Stimulated activated CD8-positive, alpha-beta memory T cell treated with anti-CD3 and anti-CD28 coated beads, Interleukin-7, amount 100 ng/mL, for 1 hour (primary cell): ENCODE measurements around the gene FBXO8.
"Not testable (repeated sequence)": the region's sequence is repeated elsewhere in the genome, so short reads cannot be mapped to it uniquely, and the experiment has no call there.

ENCODE experiments used
- DNase-seq, 2 donors: peaks; one replicate each; pipeline ENCODE4 v3.0.0-alpha.2; 2020; ENCODE audit warnings: low read depth in 2 of 2

Gene FBXO8

DNA sequence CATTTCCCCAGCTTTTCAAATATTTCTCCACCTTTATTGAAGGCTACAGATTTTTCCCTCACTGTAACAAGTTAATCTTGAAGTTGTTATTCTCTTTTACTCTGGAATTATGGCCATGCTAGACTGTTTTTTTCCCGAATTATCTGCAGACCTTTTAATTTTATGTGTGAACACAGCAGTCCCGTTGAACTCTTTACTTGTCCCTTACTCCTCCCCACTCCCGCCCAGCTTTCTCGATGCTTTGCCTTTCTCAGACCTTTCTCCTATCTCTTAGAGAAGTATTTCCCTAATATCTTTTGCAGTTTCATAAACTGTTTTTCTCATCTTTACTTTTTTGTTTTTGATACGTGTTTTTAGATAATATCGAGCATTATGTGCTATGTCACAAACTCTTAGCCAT is 1.0 kb upstream of the FBXO8 start:
- no peak for DNase-seq

DNA sequence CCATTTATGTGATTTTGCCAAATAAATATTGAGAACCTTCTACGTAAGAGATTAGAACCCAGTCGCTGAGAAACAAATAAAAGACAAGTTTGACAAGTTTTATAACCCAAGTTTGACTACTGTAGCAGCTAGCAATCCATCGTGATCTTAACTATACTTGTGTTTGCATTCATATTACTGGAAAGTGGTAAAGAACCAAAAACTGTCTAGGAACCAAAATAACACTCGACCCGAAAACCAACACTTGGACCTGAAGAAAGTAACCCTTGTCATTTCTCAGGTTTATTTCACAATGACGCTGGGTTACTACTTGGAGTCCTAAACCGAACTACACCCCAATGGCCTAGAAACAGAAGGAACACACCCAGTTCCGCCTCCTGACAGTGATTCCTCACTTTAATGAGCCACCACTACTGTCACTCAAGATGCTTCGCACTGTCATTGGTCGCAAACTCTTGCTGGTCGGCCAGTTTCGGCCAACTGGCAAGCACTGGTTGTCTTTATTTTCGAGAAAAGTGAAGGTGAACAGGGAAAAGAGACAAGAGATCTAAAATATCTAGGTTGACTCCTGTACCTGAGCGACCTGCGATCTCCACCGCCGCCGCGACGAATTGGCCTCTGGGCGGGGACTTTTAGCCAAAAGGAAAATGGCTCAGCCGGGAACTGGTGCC is 496 bp downstream of the FBXO8 start:
- peak; percentile 57 to 58 for DNase-seq

DNA sequence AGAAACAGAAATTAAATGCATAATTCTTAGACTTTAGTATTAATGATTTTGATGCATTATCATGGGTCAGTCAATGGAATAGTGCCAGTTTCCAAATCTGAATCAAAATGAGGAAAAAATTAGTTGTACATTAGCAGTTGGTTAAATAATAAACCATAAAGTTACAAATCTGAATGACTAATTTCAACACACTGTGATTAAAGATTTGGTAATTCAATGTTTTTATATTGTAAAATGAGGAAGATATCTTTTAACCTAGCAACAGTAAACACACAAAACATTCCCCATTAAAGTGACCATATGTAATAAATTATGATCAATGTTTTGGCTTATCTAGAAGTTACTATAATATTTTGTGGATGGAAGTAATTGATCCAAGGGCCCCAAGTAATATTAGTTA is 1.6 kb downstream of the FBXO8 start:
- DNase-seq: no peak

DNA sequence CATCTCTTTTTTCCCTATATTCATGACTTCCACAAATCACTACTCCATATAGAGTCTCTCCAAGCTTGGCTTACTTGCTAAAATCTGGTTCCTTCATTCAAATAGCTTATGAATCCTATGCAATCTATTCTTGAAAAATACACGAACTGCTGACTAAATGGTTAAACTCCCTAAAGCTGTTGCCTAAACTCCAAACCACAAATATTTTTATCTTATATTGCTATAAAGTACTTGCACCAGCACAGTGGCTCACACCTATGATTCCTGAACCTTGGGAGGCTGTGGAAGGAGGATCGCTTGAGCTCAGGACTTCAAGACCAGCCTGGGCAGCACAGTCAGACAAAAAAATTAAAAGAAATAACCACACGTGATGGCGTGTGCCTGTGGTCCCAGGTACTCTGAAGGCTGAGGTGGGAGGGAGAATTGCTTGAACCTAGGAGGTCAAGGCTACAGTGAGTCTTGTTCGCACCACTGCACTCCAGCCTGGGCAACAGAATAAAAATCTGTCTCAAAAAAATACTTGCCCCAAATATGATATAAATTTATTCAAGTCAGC is 2.2 kb downstream of the FBXO8 start:
- no peak for DNase-seq

DNA sequence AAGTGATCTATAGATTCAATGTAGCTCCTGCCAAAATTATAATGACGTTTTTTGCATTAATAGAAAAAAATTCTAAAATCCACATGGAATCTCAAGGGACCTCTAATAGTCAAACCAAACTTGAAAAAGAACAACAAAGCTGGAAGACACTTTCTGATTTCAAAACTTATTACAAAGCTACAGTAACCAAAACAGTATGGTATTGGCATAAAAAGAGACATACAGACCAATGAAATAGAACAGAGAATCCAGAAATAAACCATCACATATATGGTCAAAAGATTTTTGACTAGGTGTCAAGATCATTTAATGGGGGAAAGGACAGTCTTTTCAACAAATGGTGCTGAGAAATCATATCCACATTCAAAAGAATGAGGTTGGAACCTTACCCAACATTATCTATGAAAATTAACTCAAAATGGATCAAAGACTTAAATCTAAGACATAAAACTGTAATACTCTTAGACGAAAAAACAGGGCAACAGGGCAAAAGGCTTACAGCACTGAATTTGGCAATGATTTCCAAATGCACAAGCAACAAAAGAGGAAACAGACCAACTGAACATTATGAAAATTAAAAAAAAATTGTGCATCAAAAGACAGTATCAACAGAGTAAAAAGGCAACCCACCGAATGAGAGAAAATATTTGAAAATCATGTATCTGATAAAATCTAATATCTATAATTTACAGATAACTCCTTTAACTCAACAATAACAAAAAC is 3.9 kb downstream of the FBXO8 start:
- no peak for DNase-seq

DNA sequence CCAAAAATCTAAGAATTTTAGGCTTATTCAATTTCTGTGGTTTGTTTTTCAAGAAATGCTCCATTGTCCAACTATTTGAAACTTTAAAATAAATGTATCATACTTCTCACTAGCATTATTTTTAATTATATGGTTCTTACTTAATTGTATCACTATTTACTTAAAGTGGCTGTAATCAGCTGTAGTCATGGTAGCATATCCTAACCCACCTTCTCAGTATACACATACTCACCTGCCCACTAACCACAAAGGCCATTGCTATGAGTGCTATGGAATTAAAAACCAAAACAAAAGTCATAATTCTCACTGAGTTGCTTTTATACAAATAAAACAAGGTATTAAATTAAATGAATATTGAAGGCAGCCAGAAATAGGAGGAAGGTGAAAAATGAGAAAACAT is 5.0 kb downstream of the FBXO8 start:
- DNase-seq: no peak

DNA sequence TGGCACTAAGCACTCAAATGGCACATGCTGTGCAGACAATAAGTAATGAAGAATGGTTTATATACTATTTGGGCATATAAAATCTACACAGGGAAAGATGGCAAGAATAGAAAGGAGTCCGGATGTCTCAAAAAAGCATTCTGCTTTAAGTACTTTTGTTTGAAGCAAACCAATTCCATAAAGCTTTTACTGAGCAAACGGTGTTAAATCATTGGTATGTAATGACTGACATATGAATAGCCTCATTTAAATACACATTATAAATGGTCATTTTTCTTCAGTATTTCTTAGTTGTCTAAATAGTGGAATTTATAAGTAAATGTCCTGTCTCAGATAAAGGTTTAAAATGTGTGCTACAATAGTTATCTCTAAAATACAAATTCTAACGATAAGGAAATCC is 6.0 kb downstream of the FBXO8 start:
- no peak for DNase-seq

DNA sequence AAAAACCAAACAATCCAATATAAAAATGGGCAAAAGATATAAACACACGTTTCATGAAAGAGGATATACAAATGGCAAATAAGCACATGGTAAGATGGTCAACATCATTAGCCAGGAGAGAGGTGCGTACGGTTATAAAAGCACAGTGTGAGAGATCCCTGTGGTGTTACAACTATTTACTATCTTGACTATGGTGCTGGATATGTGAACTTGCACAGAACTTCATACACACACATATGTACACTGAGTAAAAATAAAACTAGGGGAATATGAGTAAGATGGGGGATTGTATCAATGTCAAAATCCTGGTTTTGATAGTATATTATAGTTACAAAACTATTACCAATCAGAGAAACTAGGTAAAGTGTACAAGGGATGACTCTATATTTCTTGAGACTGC is 8.4 kb downstream of the FBXO8 start:
- DNase-seq: no peak

DNA sequence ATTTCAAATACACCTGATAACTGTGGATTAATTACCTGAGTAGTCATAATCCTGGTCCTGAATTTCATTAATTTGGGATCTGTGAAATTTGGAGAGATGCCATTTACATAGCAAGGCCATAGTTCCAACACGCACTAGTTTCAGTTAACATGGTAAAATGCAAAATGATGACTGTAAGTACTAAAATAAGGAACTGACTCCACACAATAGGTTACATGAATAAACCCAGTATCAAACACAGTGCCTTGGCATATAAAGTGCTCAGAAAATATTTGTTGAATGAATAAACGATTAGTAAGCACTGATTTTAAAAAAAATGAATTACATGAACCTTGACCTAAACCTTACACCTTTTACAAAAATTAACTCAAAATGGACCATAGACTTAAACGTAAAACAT is 9.0 kb downstream of the FBXO8 start:
- DNase-seq: no peak

DNA sequence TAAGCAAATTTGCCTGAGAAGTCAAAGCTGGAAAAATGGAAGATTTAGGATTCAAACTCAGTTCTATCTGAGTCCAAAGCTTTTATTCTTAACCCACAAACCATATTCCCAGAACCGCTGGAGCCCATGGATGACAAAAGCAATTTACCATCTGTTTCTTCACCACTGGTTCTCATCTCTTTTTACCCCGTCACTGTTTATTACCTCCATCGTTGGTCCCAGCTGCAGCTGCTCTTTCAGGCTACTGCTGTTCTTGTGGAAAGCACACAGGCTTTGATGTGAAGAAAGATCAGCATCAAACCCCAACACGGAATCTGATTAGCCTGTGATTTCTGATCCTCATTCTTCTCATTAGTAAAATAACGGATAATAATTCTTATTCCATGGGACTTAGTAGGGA is 9.5 kb downstream of the FBXO8 start:
- no peak for DNase-seq

DNA sequence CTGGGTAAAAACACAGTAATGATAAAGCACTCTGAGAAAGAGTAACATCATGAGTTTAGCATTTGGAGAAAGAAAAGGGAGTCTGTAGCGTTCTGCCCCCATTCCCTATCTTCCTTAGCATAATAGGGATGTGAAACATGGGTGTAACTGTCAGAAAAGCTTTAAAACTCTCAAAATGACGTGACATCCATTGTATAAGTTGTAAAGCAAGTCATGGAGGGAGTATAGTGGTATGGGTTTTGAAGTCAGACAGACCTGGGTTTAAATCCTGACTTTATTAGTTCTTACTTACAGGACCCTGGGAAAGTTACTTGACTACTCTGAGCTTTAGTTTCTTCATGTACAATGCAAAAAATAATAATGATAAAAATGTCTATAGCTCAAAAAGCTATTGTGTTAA is 17.1 kb downstream of the FBXO8 start:
- no peak for DNase-seq

DNA sequence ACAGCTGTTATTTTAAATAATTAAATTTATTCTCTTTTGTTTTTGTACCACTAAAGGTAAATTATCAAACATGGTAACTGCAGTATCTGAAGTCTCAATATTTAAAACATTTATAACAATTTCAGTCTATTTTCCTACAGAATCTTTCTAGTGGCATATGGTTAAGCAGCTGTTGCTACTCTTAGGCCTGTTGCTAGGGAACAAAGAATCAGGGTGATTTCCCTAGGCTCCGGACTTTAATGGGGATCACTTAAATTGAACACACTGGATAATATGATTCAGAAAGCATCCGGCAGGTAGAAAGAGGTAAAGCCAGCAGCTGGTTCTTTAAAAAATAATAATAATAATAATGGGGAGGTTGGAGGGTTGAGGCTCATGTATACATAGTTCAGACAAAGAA is 17.6 kb downstream of the FBXO8 start:
- no peak for DNase-seq

DNA sequence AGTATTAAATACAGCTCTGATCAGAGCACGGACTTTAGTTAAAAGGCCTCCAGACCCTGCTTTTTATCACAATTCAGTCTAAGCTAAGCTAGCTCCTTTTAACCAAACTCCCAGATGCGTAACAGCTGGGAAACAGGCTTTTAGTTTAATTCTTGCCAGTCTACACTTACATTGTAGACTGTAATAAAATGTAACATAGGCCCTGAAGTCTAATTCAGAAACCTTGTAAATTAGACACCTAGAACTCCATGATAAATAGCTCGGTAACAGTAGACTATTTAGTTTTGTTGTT is 20.1 kb downstream of the FBXO8 start:
- DNase-seq: no peak

DNA sequence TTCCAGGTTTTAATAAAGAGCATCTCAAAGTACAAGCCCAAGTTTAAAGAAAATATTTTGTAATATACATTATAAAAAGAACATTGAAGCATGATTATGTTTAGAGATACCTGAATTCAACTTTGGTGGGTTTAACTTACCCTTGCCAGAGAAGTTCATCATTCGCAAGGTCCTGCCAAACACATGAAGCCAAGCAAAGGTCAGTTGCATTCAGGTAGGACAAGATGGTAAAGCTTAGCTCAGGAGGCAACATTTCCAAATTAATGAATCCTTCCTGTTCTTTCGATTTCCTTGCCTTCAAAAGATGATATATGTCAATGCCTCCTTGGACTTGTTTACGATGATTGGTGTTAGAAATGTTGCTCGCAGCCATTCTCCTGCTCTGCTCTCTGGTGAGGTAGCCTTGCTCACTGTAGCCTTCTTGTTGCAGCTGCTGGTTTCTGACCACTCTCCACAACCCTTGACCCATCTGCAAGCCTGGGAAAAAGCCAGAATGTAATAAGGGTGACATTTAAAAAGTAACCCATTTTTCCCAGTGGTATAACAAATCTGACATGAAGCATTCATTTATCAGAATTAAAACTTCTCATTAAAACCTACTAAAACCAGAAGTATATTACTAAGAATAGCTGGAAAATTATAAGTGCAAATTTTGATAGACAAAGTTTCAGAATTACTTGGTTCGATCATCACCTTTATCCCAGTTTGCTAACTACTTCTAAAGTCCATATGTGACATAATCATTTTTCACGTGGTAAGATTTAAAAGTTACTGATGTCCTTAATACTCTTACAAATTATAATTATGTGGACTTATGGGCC is 20.6 kb downstream of the FBXO8 start:
- no peak for DNase-seq

DNA sequence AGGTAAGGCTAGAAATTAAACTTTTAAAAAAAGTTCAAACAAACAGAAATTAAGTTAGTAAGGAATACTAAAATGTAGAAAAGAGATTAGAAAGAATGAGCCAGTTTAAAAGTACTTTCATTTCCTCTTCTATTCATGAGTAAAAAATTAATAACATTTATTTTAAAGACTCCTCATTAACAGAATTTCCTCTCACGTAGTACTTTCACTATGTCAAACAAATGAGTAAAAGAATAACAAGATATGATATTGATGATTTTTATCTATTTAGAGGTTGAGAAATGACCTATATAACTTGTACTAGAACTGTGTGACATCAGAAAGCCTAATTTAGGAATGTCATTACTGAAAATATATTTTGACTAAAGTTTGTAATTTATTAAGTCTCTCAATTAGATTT is 22.0 kb downstream of the FBXO8 start:
- DNase-seq: not testable (repeated sequence)

DNA sequence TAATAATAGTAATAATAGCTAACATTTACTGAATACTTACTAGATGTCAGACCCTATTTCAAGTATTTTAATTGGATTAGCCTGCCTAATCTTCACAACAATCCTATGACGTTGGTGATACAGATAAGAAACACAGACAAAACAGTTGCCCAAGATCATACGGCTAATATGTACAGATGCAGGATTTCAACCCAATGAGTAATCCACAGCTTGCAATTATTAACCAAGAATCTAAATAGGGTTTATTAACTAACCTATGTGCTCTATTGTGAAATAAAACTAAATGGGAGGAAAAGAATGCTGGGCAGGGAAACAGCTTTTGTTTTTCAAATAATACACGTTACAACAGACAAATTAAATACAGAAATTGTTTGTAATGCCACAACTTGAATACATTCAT is 23.4 kb downstream of the FBXO8 start:
- DNase-seq: no peak

DNA sequence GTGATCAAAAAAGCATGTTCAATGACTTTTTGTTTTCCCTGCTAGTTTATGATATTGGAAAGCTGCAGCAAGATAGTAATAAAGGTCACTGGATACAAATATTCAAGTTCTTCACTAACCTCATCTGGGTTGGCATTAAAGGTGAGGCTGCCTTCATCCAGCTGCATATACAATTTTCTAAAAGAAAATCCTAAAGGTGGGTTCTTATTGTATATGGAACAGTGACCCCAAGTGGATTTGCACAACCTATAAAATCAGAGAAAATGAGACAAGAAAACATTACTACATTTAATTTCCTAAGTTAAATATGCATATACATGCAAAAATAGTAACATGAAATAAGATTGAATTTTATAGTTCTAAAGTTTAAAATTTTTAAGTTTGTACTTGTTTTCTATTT is 23.9 kb downstream of the FBXO8 start:
- no peak for DNase-seq

DNA sequence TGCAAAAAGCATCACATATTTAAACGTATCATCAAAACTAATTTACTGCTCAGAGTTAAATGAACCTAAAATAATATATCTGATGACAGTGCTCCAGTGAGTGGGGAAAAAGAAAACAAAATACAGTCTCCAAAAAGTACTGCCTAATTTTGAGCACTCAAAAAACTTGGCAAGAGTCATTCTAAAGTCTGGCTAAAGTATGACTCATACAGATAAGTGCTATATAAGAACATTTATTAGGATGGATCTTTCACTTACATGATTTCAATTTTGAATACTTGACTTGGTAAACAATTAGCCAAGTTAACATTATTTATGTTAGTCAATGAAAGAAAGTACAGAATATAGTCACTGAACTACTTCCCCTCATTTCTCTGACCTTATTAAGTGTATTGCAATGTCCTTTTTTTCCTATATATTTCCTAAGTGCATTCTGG is 27.2 kb downstream of the FBXO8 start:
- no peak for DNase-seq

DNA sequence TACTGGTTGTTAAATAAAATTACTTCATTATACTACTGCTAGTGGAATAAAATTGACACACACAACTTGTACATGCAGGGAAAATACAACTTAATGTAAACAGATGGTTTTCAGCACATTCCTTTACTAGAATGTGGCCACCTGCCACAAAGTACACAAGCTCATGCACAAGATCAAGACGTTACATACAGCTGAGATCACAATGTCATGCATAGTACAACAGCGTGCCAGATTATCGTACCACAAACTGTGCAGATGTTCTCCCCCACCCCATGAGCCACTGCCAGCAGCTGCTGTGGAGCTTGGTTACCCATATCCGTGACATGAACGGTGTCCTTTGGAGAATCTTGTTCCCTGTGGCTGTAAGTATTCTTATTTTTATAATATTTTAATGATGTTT is 27.7 kb downstream of the FBXO8 start:
- DNase-seq: no peak

DNA sequence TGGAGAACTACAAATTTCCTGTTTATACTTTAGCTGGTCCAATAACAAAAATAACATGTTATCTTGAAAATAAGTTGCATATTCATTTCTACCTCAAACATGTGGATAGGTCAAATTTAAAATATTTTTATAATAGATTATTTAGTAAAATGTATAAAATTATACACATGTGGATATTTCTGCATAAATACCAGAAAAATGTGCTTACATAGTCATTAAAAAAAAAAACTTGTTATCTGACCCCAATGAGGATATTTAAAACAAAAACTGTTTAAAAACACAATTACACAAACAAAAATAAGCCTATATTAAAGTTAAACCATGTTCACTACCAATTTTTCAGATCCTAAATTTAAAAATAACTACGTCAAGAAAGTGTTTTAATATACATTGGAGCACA is 28.1 kb downstream of the FBXO8 start:
- no peak for DNase-seq

DNA sequence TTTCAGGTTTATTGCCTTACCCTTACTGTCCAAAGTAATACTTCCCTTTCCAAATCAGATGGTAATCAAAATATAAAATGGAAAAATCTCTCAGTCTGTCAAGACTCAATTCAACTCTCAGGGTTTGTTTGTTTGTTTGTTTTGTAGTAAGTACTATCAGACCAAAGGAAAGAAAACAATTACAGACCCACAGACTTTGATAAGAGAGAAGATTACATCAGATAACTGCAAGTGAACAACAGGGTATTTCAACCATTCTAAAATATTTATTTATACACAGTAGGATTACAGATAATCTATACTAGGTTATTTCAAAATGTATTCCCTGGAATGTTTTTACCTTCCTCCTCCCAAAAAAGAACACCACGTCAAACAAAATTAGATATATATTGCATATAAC is 28.9 kb downstream of the FBXO8 start:
- DNase-seq: no peak

DNA sequence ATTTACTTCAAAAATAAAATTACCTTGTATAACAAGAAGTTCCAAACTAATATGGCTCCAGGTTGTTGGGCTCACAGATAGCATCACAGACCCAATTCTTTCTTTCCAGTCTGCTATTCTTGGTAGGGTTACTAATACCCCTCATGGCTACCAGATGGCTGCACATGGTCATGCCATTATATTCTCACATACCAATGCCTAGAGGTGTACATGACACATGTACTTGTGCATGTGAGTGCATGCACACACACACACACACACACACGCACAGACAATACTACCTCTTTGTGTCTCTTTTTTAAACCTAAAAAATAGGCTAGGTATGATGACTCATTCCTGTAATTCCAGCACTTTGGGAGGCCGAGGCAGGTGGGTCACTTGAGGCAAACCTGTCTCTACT is 31.1 kb downstream of the FBXO8 start:
- DNase-seq: no peak

DNA sequence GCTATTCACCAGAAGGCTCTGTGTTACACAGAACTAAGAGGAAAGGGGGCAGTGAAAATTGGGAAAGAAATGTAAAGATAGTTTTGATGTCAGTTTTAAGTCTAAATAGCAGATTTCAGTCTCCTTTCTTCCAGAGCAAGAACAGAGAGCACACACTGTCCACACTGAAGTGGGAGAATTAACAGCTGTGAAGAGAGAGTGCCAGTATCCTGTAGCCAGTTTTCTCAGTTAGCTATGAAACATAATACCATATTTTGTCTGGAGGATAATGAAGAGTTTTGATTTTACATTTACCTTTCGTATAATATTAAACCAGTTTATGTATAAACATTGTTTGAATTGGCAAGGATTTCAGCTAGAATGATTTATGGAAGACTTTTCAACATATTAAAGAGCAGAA is 35.1 kb downstream of the FBXO8 start:
- no peak for DNase-seq
